Measurements from ENCODE around the gene DTNBP1. TPM values are rescaled to one million over a fixed set of nuclear protein-coding genes. Genes with fewer than 3 reads are reported as not detected.

DTNBP1 gene
- total and polyA plus RNA-seq, 3 donors from 2014 or later = 21.8 to 25.4 (median 22.6) TPM

GRCh38 chr6:15697895-15698294, 35.1 kb upstream of the DTNBP1 start:
- Histone ChIP-seq H3K27me3 (no peaks in the 10 kb centered on the region), H3K27ac (no peak overlapping the region), H3K4me3 (no peak overlapping the region), H3K9me3 (no peaks in the 10 kb centered on the region), H3K36me3 (ENCODE audit: low read depth, missing control alignments) (no peaks in the 10 kb centered on the region), H3K4me1 (no peaks in the 10 kb centered on the region)
- no peak for TF ChIP-seq CTCF (IDR thresholded peaks at IDR 0.05)
- TF ChIP-seq POLR2A (IDR thresholded peaks at IDR 0.05) = no peak
- WGBS, 2 donors = 92 to 93% methylated on average over 4 of the region's 4 CpGs
- no peak for DNase-seq
- intact Hi-C loops (cut with DNase I; ENCODE audit: low total_unique reads) = no loop called here

GRCh38 chr6:15691250-15691869, 28.5 kb upstream of the DTNBP1 start:
- peaks cover 9% of the 10 kb centered on the region for H3K4me1 ChIP-seq
- intact Hi-C loops (cut with DNase I; ENCODE audit: low total_unique reads) = loop anchor here (5.0 kb wide), 1 partner anchor 491 kb away; no protein-coding TSS in a partner anchor
- H3K27me3 ChIP-seq = no peaks in the 10 kb centered on the region
- H3K27ac ChIP-seq = no peak overlapping the region
- no peak for TF ChIP-seq POLR2A (IDR thresholded peaks at IDR 0.05)
- TF ChIP-seq CTCF (IDR thresholded peaks at IDR 0.05) = peak; percentile 98 to 99 (median 99)
- H3K36me3 ChIP-seq (ENCODE audit: low read depth, missing control alignments) = no peaks in the 10 kb centered on the region
- WGBS, 2 donors = 13 to 18% methylated on average over 23 of the region's 23 CpGs
- no peaks in the 10 kb centered on the region for H3K9me3 ChIP-seq
- H3K4me3 ChIP-seq = peak overlapping the region; percentile 40 to 50
- peak; percentile 92 for DNase-seq

- intact Hi-C loops (cut with DNase I; ENCODE audit: low total_unique reads) = loop anchor here (5.0 kb wide), 1 partner anchor 492 kb away; no protein-coding TSS in a partner anchor
- no peaks in the 10 kb centered on the region for H3K27me3 ChIP-seq
- H3K4me3 ChIP-seq = no peak overlapping the region
- no peak for DNase-seq
- H3K36me3 ChIP-seq (ENCODE audit: low read depth, missing control alignments) = no peaks in the 10 kb centered on the region
- H3K4me1 ChIP-seq = peaks cover 9% of the 10 kb centered on the region
- H3K9me3 ChIP-seq = no peaks in the 10 kb centered on the region
- H3K27ac ChIP-seq = no peak overlapping the region
- TF ChIP-seq POLR2A (IDR thresholded peaks at IDR 0.05) = no peak
- TF ChIP-seq CTCF (IDR thresholded peaks at IDR 0.05) = no peak
These were observed 27.7 kb upstream of the DTNBP1 start for GRCh38 chr6:15690510-15690909.

GRCh38 chr6:15689586-15690482, 27.0 kb upstream of the DTNBP1 start:
- intact Hi-C loops (cut with DNase I; ENCODE audit: low total_unique reads) = loop anchor here (5.0 kb wide), 1 partner anchor 492 kb away; no protein-coding TSS in a partner anchor
- Histone ChIP-seq H3K9me3 (no peaks in the 10 kb centered on the region), H3K36me3 (ENCODE audit: low read depth, missing control alignments) (no peaks in the 10 kb centered on the region), H3K27me3 (no peaks in the 10 kb centered on the region), H3K27ac (no peak overlapping the region), H3K4me1 (peaks cover 9% of the 10 kb centered on the region), H3K4me3 (no peak overlapping the region)
- WGBS, 2 donors = 65 to 68% methylated on average over 5 of the region's 5 CpGs
- DNase-seq = no peak
- no peak for TF ChIP-seq POLR2A (IDR thresholded peaks at IDR 0.05)
- no peak for TF ChIP-seq CTCF (IDR thresholded peaks at IDR 0.05)

Data from testis (tissue), 3 donors.